HG03097 (cell line): ENCODE measurements around the gene WHRN.

Source experiments
- ATAC-seq: cut with Tn5 transposase; IDR thresholded peaks from one replicate; pipeline ENCODE4 v1.9.1; 2021; ENCODE audit not compliant: unreplicated experiment, low FRiP score

Gene WHRN

GRCh38 chr9:114405294-114406034, 99.8 kb downstream of the WHRN start:
- ATAC-seq: peak; percentile 72

- ATAC-seq: no peak
Observed at GRCh38 chr9:114404531-114404930, 100.7 kb downstream of the WHRN start.

- no peak for ATAC-seq
Observed at GRCh38 chr9:114403153-114403756, 102.0 kb downstream of the WHRN start.

- ATAC-seq: no peak
Observed at GRCh38 chr9:114401344-114401743, 103.9 kb downstream of the WHRN start.

DNA sequence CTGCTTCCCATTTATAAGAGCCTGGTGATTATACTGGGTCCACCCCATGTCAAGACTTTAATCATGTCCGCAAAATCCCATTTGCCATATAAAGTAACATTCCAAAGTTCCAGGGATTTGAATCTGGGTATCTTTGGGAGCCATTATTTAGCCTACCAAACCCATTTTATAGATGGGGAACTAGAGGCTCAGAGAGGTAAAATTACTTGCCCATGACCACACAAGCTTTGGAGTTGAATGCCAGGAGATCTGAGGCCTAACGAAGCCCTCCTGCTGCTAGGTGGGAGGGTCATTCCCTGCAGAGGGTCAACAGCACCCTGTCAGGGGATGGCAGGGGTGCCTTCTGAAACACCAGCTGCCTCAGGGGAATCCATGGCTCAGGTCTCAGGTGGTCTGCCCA, 104.5 kb downstream of the WHRN start:
- ATAC-seq: no peak

GRCh38 chr9:114400219-114400618, 105.1 kb downstream of the WHRN start:
- no peak for ATAC-seq

- no peak for ATAC-seq
Observed at GRCh38 chr9:114399381-114399780, 105.9 kb downstream of the WHRN start.

GRCh38 chr9:114397848-114398605, 107.2 kb downstream of the WHRN start:
- peak; percentile 75 for ATAC-seq

DNA sequence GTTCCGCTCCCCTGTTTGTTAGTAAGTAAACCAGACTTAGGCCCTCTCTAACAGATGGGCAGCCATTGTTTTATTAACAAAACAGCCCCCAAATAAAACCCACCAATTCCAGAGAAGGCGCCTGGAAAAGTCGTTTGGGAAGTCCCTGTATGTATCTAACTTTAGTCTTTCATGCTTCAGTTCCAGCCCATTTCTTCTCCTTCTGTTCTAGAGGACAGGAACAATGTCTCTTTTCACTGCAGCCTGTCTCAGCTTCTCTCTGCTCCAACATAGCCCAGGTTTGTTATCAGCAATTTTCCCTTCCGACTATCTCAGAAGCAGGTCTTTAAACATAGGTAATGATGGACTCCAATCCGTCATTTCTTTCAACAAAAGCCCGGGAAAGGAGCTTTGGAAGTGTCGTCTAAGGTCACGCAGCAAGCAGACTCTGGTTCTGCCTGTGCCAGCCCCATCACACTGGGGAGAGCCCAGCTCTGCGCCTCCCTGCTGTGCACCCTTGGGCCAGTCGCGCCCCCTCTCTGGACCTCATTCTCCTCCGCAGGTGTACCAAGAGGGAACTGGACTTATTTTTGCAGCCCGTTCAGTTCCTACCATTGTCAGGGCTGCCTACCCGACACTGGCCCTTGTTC, 107.9 kb downstream of the WHRN start:
- no peak for ATAC-seq

- no peak for ATAC-seq
Observed at GRCh38 chr9:114396558-114397218, 108.6 kb downstream of the WHRN start.

DNA sequence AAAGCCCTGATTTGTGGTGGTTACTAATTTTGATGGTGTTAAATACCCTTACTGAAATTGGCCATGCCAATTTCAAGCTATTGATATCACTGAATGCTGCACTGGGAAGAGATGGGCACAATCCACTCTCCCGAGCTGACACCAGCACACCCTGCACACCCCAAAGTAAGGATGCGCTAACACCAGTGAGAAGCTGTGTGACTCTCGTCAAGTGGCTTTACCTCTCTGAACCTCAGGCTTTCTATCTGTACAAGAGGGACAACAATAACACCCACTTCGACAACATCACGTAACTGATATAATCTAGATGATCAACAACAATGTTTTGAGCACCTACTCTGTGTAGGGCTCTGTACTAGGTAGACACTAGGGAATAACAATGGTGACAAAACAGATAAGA, 109.5 kb downstream of the WHRN start:
- ATAC-seq: no peak

DNA sequence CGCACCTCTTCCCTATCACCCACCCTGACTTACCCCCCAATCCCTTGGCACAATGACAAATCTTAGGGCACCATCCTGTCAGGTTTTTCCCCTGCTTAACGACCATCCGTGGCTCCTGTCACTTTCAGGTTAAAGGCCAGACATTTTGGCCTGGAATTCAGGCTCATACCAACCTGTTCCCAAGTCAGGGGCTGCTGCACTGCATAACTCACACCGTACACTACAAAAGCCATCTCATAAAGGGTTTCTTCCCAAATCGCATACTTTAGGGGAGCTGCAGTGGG, 110.0 kb downstream of the WHRN start:
- no peak for ATAC-seq

DNA sequence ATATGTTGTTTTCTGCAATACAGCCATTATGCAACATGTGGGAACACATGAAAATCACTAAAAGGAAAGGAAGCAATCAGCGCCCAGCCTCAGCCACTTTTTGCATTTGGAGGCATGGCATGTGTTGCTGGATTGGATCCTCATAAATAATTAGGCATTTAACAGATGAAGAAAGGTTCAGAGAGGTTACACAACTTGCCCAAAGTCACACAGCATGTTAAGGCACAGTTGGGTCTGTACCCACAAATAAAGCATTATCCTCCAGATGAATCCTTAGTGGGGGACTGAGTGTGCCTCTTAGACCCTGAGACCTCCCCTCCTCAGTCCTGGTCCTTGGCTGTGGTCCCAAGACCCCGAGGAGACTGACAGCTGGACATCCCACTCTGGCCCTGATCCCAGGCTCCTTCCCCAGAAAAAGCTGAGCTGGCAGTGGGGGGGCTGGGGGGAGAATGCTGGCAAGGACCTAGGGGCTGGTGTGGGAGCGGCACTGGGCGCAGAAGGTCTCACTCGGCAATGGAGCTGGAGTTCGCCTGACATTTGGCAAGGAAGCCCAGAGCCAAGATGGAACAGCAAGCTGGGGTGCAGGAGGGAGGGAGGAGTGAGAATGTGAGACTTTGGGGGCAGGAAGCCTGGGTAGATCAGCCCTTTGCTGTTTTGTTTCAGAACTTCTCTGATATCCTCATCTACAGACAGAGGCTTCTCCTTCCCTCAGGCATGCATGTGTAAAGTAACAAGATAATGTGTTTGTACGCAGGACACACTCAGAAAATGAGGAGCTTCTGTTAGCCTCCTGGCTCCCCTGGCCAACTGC, 110.5 kb downstream of the WHRN start:
- ATAC-seq: no peak

DNA sequence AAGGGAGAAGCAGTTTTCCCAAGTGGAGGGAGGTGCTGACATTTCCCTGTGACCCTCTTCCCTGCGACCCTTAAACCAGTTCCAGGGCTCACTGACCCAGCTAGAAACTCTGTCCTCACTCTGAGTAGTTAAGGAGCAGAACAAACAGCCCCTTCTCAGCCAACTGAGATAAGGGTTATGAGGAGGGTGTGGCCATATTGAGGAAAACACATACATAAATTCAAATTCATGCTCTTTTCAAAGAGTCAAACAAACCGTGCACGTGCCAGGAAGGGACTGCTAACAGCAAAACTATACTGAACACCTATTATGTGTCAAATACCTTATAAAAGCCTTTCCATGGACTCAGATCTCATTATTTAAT, 112.5 kb downstream of the WHRN start:
- no peak for ATAC-seq

DNA sequence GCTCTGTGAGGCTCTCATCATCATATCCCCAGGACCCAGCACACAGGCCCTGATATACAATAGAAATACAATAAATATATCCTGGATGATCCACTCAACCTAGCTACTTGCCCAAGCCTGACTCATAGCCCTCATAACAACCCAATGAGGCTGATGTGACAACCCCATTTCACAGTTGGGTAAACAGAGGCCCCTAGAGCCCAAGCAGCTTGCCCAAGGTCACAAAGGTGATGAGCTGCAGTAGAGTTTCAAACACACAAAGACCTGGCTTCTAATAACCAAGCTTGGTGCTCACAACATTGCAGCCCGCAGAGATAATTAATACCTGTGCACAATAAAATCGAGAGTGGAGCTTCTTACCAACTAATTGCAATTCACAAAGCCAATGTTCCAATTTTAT, 114.3 kb downstream of the WHRN start:
- no peak for ATAC-seq

DNA sequence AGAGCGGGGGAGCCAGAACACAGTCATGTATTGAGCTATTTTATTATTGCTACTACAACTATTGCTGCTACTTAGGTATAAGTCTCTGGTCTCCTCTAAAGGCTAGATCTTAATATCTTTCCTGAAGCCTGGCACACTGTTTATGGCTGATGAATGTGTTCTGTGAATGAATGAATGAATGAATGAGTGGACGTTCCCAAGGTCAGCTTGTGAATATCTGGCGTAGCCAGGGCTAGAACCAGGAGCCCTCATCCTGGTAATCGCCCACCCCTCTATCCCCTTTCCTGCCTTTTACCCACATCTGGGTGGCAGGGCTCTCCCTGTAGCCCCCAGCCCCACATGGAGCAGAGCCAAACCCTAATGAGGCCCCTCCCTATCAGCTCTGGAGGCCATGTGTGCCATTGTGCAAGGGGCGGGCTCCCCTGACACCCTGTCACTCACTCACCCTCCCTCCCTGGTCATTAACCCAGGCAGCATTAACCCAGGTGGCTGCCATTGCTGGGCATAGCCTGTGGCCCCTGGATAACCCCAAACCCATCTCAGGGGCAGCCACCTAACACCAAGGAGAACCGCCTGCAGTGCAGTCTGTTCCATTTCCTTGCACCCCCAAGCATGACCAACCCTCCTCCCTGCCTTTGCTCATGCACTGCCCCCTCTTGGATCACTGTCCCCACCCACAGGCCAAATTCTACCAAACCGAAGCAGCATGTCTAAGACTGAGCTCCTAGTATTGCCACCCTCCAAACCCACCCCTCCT, 115.5 kb downstream of the WHRN start:
- ATAC-seq: no peak

DNA sequence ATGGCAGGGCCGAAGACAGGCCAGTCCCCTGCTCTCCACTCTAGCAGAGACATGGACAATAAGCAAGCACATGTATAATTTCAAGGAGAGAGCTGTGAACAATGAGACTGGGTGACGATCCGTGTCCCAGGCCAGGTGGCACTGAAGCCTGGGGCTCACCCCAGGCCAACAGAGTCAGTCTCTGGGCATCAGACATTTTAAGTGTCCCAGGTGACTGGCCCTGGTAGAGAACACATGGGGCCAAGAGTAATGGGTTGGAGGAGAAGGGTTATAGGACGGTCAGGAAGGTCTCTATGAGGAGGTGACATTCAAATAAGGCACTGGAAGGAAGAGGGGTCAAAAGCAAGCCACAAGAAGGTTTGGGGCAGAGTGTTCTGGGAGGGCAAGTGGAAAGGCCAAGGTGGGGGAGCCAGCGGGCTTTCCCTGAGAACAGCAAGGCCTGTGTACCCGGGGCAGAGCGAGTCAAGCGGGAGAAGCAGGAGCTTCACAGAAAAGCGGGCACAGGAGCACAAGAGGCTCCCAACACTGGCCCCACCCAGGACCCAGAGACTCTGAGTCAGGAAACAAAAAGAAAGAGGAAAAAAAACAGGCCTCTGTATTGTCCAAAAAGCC, 116.4 kb downstream of the WHRN start:
- no peak for ATAC-seq

- ATAC-seq: no peak
Observed at GRCh38 chr9:114388357-114388682, 117.0 kb downstream of the WHRN start.

GRCh38 chr9:114387680-114388356, 117.5 kb downstream of the WHRN start, which contains the start of gene AKNA:
Gene AKNA, minus strand, starts transcription at chr9:114387982. Its CDS starts 6,649 bp downstream, at chr9:114381333.
- peak; percentile 22 for ATAC-seq
